ENCODE data around the gene AGPS. TPM values are rescaled to one million over a fixed set of nuclear protein-coding genes. Genes with fewer than 3 reads are reported as not detected.

AGPS gene
- total RNA-seq, 1 experiment from 2014 or later = 69.9 TPM

DNA sequence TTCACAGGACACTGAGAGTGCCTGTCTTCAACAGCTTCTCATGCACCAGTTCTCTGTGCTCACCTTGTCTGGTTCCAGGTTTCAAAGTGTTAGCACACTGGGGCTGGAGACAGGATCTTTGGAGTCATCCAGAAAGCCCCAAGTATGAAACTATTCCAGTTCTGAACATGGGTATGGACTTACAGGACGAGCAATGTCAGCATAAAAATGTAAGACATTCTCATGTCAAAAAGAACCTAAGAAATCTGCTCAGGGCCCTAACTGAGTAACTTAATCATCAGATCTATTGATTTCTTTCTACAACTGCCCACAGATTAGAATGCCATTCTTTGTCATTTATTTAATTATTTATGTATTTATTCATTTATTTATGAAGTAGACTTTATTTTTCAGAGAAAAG lies 184.5 kb downstream of the AGPS start:
- DNase-seq = no peak
- Mint-ChIP-seq H3K4me3 (ENCODE audit: low read depth, unreplicated experiment) (no peak overlapping the region), H3K9me3 (ENCODE audit: low read depth, unreplicated experiment) (no peaks in the 10 kb centered on the region), H3K27ac (ENCODE audit: unreplicated experiment) (no peak overlapping the region), H3K36me3 (ENCODE audit: insufficient read depth, unreplicated experiment) (no peaks in the 10 kb centered on the region), H3K27me3 (ENCODE audit: unreplicated experiment) (no peaks in the 10 kb centered on the region), H3K4me1 (ENCODE audit: low read depth, unreplicated experiment) (no peaks in the 10 kb centered on the region)
- intact Hi-C loops (cut with micrococcal nuclease; ENCODE audit: unreplicated experiment) = no loop called here
- BruUV-seq (replicated peaks) = no TSS peak
- TF ChIP-seq, protein P1, sequence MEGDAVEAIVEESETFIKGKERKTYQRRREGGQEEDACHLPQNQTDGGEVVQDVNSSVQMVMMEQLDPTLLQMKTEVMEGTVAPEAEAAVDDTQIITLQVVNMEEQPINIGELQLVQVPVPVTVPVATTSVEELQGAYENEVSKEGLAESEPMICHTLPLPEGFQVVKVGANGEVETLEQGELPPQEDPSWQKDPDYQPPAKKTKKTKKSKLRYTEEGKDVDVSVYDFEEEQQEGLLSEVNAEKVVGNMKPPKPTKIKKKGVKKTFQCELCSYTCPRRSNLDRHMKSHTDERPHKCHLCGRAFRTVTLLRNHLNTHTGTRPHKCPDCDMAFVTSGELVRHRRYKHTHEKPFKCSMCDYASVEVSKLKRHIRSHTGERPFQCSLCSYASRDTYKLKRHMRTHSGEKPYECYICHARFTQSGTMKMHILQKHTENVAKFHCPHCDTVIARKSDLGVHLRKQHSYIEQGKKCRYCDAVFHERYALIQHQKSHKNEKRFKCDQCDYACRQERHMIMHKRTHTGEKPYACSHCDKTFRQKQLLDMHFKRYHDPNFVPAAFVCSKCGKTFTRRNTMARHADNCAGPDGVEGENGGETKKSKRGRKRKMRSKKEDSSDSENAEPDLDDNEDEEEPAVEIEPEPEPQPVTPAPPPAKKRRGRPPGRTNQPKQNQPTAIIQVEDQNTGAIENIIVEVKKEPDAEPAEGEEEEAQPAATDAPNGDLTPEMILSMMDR (IDR thresholded peaks at IDR 0.05; ENCODE audit: unreplicated experiment) = no peak
- CTCF ChIA-PET = interaction anchor here (0.8 kb wide), 1 partner anchor 375 kb away, joined by 4 read pairs; no protein-coding TSS in a partner anchor

DNA sequence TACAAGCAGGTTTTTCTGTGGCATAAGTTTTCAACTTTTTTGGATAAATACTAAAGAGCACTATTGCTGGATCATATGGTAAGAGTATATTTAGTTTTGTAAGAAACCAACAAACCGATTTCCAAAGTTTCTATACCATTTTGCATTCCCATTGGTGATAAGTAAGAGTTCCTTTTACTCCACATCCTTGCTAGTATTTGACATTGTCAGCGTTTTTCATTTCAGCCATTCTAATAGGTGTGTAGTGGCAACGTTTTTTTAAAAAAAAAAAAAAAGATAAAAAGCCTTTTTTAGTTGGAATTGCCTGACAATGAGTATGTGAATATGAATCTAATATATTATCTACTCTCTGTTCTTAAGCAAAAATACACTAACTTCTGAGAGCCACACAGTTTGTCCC lies 185.9 kb downstream of the AGPS start:
- CTCF ChIA-PET = no interaction called here
- DNase-seq = no peak
- BruUV-seq (replicated peaks) = no TSS peak
- H3K27me3 Mint-ChIP-seq (ENCODE audit: unreplicated experiment) = no peaks in the 10 kb centered on the region
- H3K36me3 Mint-ChIP-seq (ENCODE audit: insufficient read depth, unreplicated experiment) = no peaks in the 10 kb centered on the region
- no peak overlapping the region for H3K27ac Mint-ChIP-seq (ENCODE audit: unreplicated experiment)
- TF ChIP-seq, protein P1 (IDR thresholded peaks at IDR 0.05; ENCODE audit: unreplicated experiment) = no peak
- H3K4me1 Mint-ChIP-seq (ENCODE audit: low read depth, unreplicated experiment) = no peaks in the 10 kb centered on the region
- intact Hi-C loops (cut with micrococcal nuclease; ENCODE audit: unreplicated experiment) = no loop called here
- no peaks in the 10 kb centered on the region for H3K9me3 Mint-ChIP-seq (ENCODE audit: low read depth, unreplicated experiment)
- no peak overlapping the region for H3K4me3 Mint-ChIP-seq (ENCODE audit: low read depth, unreplicated experiment)

DNA sequence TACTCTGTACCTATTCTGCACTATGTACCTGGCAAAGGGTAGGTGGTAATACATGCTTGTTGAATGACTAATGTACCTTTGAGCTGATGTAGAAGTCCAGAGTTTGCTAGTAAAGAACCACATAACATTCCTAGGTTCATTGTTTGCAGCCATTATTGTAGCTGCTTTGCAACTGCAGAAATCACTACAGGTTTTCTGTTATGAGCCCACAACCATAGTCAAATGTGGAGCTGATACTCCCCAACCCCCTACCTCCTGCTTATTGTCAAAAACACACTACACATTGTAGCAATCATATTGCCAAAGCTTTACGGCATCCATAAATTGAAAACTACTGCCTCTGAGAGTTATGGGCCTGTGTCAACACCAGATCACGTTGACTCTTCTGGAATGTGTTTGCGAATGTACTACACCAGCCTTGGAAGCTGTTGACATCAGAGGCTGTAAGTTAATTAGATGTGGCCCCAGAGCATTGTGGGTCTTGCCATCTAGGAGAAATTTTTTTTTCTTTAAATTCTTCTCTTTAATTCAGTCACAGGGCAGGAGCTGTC lies 187.0 kb downstream of the AGPS start:
- Mint-ChIP-seq H3K4me3 (ENCODE audit: low read depth, unreplicated experiment) (no peak overlapping the region), H3K4me1 (ENCODE audit: low read depth, unreplicated experiment) (no peaks in the 10 kb centered on the region), H3K27ac (ENCODE audit: unreplicated experiment) (no peak overlapping the region), H3K27me3 (ENCODE audit: unreplicated experiment) (no peaks in the 10 kb centered on the region), H3K36me3 (ENCODE audit: insufficient read depth, unreplicated experiment) (no peaks in the 10 kb centered on the region), H3K9me3 (ENCODE audit: low read depth, unreplicated experiment) (no peaks in the 10 kb centered on the region)
- CTCF ChIA-PET = no interaction called here
- no peak for DNase-seq
- intact Hi-C loops (cut with micrococcal nuclease; ENCODE audit: unreplicated experiment) = no loop called here
- BruUV-seq (replicated peaks) = no TSS peak
- TF ChIP-seq, protein P1 (IDR thresholded peaks at IDR 0.05; ENCODE audit: unreplicated experiment) = no peak

DNA sequence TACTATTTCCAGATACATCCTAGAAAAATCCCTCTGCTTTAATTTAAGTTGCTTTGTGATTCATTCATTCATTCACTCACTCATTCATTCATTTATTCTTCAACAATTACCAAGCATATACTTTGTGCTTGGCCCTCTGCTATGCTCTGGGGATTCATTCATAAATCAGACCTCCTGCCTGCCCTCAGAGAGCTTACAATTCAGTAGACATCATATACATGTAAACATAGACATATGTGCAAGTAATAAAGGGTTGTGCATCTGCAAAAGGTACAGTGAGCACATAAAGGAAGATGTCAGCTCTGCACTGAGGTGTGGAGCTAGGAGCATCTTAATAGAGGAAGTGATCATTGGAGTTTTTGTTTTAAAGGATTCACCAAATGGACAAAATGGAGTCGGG lies 189.4 kb downstream of the AGPS start:
- CTCF ChIA-PET = no interaction called here

More for the DNA sequence above, 189.4 kb downstream of the AGPS start:
- intact Hi-C loops (cut with micrococcal nuclease; ENCODE audit: unreplicated experiment) = no loop called here
- Mint-ChIP-seq H3K27me3 (ENCODE audit: unreplicated experiment) (no peaks in the 10 kb centered on the region), H3K27ac (ENCODE audit: unreplicated experiment) (no peak overlapping the region), H3K36me3 (ENCODE audit: insufficient read depth, unreplicated experiment) (no peaks in the 10 kb centered on the region), H3K4me1 (ENCODE audit: low read depth, unreplicated experiment) (no peaks in the 10 kb centered on the region), H3K9me3 (ENCODE audit: low read depth, unreplicated experiment) (no peaks in the 10 kb centered on the region), H3K4me3 (ENCODE audit: low read depth, unreplicated experiment) (no peak overlapping the region)
- DNase-seq = no peak
- TF ChIP-seq, protein P1 (IDR thresholded peaks at IDR 0.05; ENCODE audit: unreplicated experiment) = no peak
- no TSS peak for BruUV-seq (replicated peaks)
